ENCODE measurements around the gene HAP1. TPM values are rescaled to one million over a fixed set of nuclear protein-coding genes. Genes with fewer than 3 reads are reported as not detected.
"Not testable (repeated sequence)": the region's sequence is repeated elsewhere in the genome, so short reads cannot be mapped to it uniquely, and the experiment has no call there.

The HAP1 gene
- total and polyA plus RNA-seq, 2 experiments from 2014 or later, result 0.98 to 2.1 TPM

DNA sequence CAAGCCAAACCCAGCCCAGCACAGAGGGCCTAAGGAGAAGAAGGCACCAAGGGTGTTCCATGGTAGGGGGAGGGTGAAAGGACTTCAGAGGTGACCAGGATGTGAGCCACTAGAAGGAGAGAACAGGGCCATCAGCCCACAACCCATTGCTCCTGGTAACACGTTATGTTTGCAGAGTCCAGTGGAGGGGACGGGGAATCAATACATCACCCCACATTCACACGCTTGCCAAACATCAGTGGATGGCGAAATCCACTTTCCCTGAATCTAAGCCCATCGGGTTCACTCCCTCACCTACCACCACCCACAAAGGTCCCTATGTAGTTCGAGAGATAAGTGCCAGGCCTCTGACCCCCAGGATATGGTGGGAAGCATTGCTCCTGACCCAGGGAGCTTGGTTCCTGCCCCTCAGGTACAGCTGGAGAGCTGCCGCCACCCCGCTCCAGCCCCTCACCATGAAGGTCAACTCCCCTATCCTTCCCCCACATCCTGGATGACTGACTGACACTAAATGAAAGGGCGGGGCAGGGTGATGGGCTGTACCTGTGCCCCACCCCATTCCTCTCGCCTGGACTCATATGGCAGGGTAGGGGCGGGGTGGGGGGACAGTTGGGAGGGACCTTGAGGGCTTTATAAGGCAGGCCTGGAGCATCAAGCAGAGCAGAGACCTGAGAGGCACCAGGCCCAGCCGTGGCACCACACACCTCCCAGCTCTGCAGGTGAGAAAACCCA is 22.6 kb downstream of the HAP1 start, which contains the start of gene GAST:
Gene GAST (plus strand): TSS at position 663 of the 732 bp plus-strand sequence. CDS start 3,106 bp downstream, outside the sequence.
- Histone ChIP-seq H3K27ac (no peak within 1 kb of the TSS), H3K4me3 (no peak within 1 kb of the TSS), H3K4me1 (ENCODE audit: low read depth) (no peaks in the 10 kb centered on the region), H3K27me3 (peaks cover 26% of the 10 kb centered on the region), H3K9me3 (ENCODE audit: low read depth) (no peaks in the 10 kb centered on the region), H3K36me3 (no peaks in the 10 kb centered on the region)
- no peak for DNase-seq (ENCODE audit: low read depth in 1 of 2, low spot score in 1 of 2)
- TF ChIP-seq, protein P1, sequence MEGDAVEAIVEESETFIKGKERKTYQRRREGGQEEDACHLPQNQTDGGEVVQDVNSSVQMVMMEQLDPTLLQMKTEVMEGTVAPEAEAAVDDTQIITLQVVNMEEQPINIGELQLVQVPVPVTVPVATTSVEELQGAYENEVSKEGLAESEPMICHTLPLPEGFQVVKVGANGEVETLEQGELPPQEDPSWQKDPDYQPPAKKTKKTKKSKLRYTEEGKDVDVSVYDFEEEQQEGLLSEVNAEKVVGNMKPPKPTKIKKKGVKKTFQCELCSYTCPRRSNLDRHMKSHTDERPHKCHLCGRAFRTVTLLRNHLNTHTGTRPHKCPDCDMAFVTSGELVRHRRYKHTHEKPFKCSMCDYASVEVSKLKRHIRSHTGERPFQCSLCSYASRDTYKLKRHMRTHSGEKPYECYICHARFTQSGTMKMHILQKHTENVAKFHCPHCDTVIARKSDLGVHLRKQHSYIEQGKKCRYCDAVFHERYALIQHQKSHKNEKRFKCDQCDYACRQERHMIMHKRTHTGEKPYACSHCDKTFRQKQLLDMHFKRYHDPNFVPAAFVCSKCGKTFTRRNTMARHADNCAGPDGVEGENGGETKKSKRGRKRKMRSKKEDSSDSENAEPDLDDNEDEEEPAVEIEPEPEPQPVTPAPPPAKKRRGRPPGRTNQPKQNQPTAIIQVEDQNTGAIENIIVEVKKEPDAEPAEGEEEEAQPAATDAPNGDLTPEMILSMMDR (IDR thresholded peaks at IDR 0.05; ENCODE audit: low read depth, low read length), result no peak

DNA sequence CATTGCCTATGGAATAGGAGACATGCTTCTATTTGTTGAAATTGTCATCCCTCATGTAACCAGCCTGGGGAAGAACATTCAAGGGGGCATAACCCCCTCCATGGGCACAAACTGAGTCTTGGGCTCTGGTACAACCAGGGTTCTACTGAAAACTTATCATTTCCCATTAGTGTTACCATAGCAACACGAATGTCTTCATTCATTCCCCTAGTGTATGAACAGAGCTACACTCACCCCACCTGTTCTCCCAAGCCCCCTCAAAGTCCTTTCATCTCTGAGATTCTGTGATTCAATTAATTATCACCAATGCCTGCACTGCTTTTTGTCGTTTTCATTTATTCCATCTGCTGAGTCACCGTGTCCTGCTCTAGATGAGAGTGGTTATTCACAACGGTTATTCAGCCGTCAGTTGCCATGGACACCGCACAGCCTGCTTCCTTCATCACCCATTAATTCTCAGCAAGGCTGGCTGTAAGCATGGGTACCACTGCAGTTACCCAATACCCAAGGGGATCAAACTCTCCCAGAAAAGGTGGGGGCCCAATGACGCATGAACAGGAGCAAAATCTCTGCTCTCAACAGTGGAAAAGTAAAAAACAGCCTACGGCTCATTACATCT is 23.9 kb downstream of the HAP1 start:
- TF ChIP-seq, protein P1 (IDR thresholded peaks at IDR 0.05; ENCODE audit: low read depth, low read length), result no peak
- Histone ChIP-seq H3K27ac (no peak overlapping the region), H3K27me3 (peaks cover 26% of the 10 kb centered on the region), H3K4me1 (ENCODE audit: low read depth) (no peaks in the 10 kb centered on the region), H3K36me3 (no peaks in the 10 kb centered on the region), H3K4me3 (no peak overlapping the region), H3K9me3 (ENCODE audit: low read depth) (no peaks in the 10 kb centered on the region)
- peak in 1 of 2 donors; percentile 66 for DNase-seq (ENCODE audit: low read depth in 1 of 2, low spot score in 1 of 2)

DNA sequence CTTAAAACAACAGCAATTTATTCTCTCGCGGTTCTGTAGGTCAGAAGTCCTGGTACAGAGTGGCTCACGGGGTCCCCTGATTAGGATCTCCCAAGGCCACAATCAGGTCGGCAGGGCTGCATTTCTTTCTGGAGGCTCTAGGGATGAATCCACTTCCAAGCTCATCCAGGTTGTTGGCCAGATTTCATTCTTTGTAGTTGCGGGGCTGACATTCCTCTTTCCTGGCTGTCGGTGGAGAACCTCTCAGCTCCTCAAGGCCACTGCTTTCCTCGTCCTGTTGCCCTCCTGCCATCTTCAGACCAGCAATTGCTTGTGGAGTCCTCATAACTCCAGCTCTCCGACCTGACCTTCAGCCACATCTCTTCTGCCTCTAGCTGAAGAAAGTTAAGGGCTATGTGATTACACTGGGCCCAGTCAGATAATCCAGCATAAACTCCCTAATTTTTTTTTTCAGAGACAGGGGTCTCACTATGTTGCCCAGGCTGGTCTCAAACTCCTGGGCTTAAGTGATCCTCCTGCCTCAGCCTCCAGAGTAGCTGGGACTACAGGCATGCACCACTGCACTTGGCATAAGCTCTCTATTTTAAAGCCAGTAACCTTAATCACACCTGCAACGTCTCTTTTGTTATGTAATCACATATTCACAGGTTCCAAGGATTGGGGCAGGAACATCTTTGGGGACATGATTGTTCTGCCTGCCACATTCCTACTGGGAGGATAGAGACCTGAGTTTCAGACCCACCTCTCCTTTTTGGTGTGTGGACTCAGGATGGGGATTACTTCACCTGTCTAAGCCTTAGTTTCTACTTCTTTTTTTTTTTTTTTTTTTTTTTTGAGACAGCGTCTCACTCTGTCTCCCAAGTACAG is 26.4 kb downstream of the HAP1 start:
- no peak for DNase-seq (ENCODE audit: low read depth in 1 of 2, low spot score in 1 of 2)
- TF ChIP-seq, protein P1 (IDR thresholded peaks at IDR 0.05; ENCODE audit: low read depth, low read length), result no peak
- no peak overlapping the region for H3K4me3 ChIP-seq
- H3K27ac ChIP-seq, result no peak overlapping the region
- no peaks in the 10 kb centered on the region for H3K36me3 ChIP-seq
- H3K27me3 ChIP-seq, result peaks cover 26% of the 10 kb centered on the region
- no peaks in the 10 kb centered on the region for H3K9me3 ChIP-seq (ENCODE audit: low read depth)
- H3K4me1 ChIP-seq (ENCODE audit: low read depth), result no peaks in the 10 kb centered on the region

DNA sequence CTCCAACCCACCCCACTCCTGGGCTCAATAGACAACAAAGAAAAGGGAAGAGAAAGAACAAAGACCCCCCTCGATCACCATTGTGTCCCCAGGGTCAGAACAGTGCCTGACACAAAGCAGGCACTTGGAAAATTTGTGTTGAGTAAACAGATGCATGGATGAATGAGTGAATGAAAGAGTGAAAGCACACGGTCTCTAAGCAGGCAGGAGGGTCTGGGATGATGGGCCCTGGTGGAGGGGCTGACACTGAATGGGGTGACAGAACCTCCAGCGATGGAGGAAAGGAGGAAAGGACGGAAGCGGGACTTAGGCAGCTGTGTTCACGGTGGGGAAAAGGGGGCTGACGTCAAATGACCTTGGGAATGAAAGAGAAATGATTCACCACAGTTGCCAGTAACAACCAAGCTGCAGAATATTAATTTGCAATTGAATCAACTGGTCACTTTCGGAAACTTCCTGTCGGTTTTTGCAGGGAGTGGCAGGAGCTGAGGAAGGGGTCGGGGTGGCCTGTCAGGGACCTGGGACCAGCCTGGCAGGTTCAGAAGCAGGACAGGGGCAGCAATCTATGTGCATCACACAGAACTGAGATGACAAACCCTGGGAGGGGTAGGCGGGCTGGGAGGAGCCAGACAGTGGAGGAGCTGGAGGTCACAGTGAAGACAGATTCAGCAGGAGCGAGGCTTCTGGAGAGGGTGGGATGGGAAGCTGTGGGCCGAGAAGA is 29.0 kb downstream of the HAP1 start:
- H3K4me1 ChIP-seq (ENCODE audit: low read depth), result no peaks in the 10 kb centered on the region
- no peak overlapping the region for H3K27ac ChIP-seq
- H3K9me3 ChIP-seq (ENCODE audit: low read depth), result no peaks in the 10 kb centered on the region
- TF ChIP-seq, protein P1 (IDR thresholded peaks at IDR 0.05; ENCODE audit: low read depth, low read length), result no peak
- no peaks in the 10 kb centered on the region for H3K36me3 ChIP-seq
- no peak overlapping the region for H3K4me3 ChIP-seq
- DNase-seq (ENCODE audit: low read depth in 1 of 2, low spot score in 1 of 2), result peak in 1 of 2 donors; percentile 49
- H3K27me3 ChIP-seq, result peaks cover 8% of the 10 kb centered on the region

DNA sequence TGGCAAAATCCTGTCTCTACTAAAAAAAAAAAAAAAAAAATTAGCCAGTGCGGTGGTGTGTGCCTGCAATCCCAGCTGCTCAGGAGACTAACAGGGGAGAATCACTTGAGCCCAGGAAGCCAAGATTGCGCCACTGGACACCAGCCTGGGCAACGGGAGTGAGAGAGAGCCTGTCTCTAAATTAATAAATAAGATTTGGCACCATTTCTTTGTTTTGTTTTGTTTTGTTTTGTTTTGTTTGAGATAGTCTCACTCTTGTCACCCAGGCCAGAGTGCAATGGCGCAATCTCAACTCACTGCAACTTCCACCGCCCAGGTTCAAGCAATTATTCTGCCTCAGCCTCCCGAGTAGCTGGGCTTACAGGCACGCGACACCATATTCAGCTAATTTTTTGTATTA is 31.7 kb downstream of the HAP1 start:
- Histone ChIP-seq H3K27me3 (no peaks in the 10 kb centered on the region), H3K36me3 (no peaks in the 10 kb centered on the region), H3K4me1 (ENCODE audit: low read depth) (no peaks in the 10 kb centered on the region), H3K4me3 (no peak overlapping the region), H3K9me3 (ENCODE audit: low read depth) (no peaks in the 10 kb centered on the region), H3K27ac (no peak overlapping the region)
- TF ChIP-seq, protein P1 (IDR thresholded peaks at IDR 0.05; ENCODE audit: low read depth, low read length), result no peak
- DNase-seq (ENCODE audit: low read depth in 1 of 2, low spot score in 1 of 2), result no peak

DNA sequence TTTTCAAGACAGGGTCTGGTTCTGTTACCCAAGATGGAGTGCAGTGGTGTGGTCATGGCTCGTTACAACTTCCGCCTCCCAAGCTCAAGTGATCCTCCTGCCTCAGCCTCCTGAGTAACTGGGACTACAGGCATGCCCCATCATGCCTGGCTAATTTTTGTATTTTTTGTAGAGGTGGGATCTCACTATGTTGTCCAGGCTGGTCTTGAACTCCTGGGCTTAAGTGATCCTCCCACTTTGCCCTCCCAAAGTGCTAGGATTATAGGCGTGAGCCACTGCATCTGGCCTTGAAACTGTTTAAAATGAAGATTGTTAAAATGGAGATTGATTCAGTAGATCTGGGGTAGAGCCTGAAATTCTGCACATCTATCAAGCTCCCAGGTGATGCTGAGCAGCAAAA is 33.6 kb downstream of the HAP1 start:
- not testable (repeated sequence) for H3K9me3 ChIP-seq (ENCODE audit: low read depth); H3K4me3 ChIP-seq; DNase-seq (ENCODE audit: low read depth in 1 of 2, low spot score in 1 of 2); H3K27ac ChIP-seq; H3K27me3 ChIP-seq; H3K36me3 ChIP-seq; H3K4me1 ChIP-seq (ENCODE audit: low read depth)
